Measurements from ENCODE around the gene MEGF10.

GRCh38 chr5:127294829-127295228 lies 4.2 kb downstream of the MEGF10 start:
- TF ChIP-seq SUZ12 (IDR thresholded peaks at IDR 0.05) (no peak), ARNT (IDR thresholded peaks at IDR 0.05) (no peak), L3MBTL2 (conservative IDR thresholded peaks at IDR 0.05) (no peak), FOXK2 (IDR thresholded peaks at IDR 0.05) (no peak), FOXA1 (IDR thresholded peaks at IDR 0.05) (no peak), BHLHE40 (IDR thresholded peaks at IDR 0.05; ENCODE audit: borderline replicate concordance) (no peak), SP1 (IDR thresholded peaks at IDR 0.05) (no peak), FOXM1 (IDR thresholded peaks at IDR 0.05; ENCODE audit: borderline replicate concordance) (no peak)

Measured in HEK293T (cell line).